Measurements from ENCODE around the gene LRRC8B.

DNA sequence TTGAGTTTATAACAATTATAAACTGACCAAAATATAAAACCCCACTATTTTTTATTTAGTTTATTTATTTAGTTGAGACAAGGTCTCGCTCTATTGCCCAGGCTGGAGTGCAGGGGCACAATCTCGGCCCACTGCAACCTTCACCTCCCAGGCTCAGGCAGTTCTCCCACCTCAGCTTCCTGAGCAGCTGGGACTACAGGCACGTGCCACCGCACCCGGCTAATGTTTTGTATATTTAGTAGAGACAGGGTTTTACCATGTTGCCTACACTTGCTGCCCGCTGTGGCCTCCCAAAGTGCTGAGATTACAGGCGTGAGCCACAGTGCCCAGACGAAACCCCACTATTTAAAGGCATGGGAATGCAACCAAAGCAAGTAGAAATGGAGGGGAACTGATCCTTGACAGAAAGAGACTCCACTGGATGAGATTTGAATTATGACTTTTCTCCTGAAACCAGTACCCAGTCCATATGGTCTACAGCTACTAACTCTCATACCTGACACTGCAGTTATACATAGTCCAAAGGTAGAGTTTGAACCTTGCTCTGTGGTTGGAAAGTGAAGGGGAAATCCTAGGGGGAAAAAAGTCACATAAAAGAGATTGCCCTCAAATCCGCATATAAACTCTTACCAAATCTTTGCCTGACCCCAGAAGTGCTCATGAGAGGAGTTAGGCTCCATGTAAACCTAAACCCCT, 119.6 kb downstream of the LRRC8B start:
- TF ChIP-seq EZH2 (IDR thresholded peaks at IDR 0.05; ENCODE audit: insufficient read depth, poor library complexity, severe bottlenecking) = no peak
- no peak for TF ChIP-seq EZH2phosphoT487 (IDR thresholded peaks at IDR 0.05; ENCODE audit: insufficient read depth, low read depth)

Measured in GM23248 (cell line).